ENCODE data around the gene RNASEH2A.

- TF ChIP-seq CTCF (IDR thresholded peaks at IDR 0.05) (no peak), POLR2A (IDR thresholded peaks at IDR 0.05) (no peak)
Observed at GRCh38 chr19:12821761-12822160, 15.4 kb downstream of the RNASEH2A start.

All from uterus (tissue), 2 donors.